Ectodermal cell (in vitro differentiated cells): ENCODE measurements around the gene ATP2C2.

Source experiments
- H3K27ac ChIP-seq: 2 replicates; pipeline ENCODE4 v1.7.0; 2013; ENCODE audit warnings: mild to moderate bottlenecking, low read depth, low read length; ENCODE audit not compliant: insufficient read depth, poor library complexity, severe bottlenecking
- H3K27me3 ChIP-seq: 2 replicates; pipeline ENCODE4 v1.7.0; 2013; ENCODE audit warnings: mild to moderate bottlenecking, low read length; ENCODE audit not compliant: insufficient read depth, control insufficient read depth, poor library complexity, severe bottlenecking
- H3K36me3 ChIP-seq: one replicate; pipeline ENCODE4 v1.7.0; 2013; ENCODE audit warnings: low read length; ENCODE audit not compliant: control insufficient read depth, insufficient read depth
- H3K4me1 ChIP-seq: one replicate; pipeline ENCODE4 v1.7.0; 2013; ENCODE audit warnings: low read length; ENCODE audit not compliant: control insufficient read depth, insufficient read depth
- H3K4me3 ChIP-seq: 2 replicates; pipeline ENCODE4 v1.7.0; 2013; ENCODE audit warnings: low read depth, low read length, control low read depth; ENCODE audit not compliant: insufficient read depth
- H3K9me3 ChIP-seq: 2 replicates; pipeline ENCODE4 v1.7.0; 2013; ENCODE audit warnings: mild to moderate bottlenecking, low read length, moderate library complexity; ENCODE audit not compliant: control insufficient read depth
- WGBS, 2 experiments: methylation state at CpG; one replicate each; pipeline ENCODE4 v1.1.7; 2013; ENCODE audit warnings: missing lambda C conversion rate in 2 of 2; 5-methylcytosine and 5-hydroxymethylcytosine counted together

The ATP2C2 gene

GRCh38 chr16:84513123-84513522 lies 144.8 kb downstream of the ATP2C2 start:
- H3K36me3 ChIP-seq: no peaks in the 10 kb centered on the region
- WGBS, 2 experiments: 94 to 95% methylated on average over 10 of the region's 10 CpGs
- no peak overlapping the region for H3K4me3 ChIP-seq
- no peak overlapping the region for H3K27ac ChIP-seq
- H3K27me3 ChIP-seq: no peaks in the 10 kb centered on the region
- H3K9me3 ChIP-seq: no peaks in the 10 kb centered on the region
- peaks cover 10% of the 10 kb centered on the region for H3K4me1 ChIP-seq

GRCh38 chr16:84513666-84514065 lies 145.3 kb downstream of the ATP2C2 start:
- Histone ChIP-seq H3K36me3 (no peaks in the 10 kb centered on the region), H3K4me3 (no peak overlapping the region), H3K27ac (no peak overlapping the region), H3K27me3 (no peaks in the 10 kb centered on the region), H3K9me3 (no peaks in the 10 kb centered on the region), H3K4me1 (peaks cover 10% of the 10 kb centered on the region)
- WGBS, 2 experiments: 85 to 86% methylated on average over 11 of the region's 11 CpGs
